Activated CD8-positive, alpha-beta T cell treated with anti-CD3 and anti-CD28 coated beads, Interleukin-2, amount 10 ng/mL, durations not matched to agents 7 days and 5 days (primary cell): ENCODE measurements around the gene HOXA3. TPM values are rescaled to one million over a fixed set of nuclear protein-coding genes. Genes with fewer than 3 reads are reported as not detected.

Source experiments
- ATAC-seq: fragments of 150-1000 bp; cut with Tn5 transposase; one replicate; pipeline ENCODE4 v1.10.0; 2021; ENCODE audit warnings: moderate library complexity
- CTCF ChIA-PET: fragments of 350-600 bp; sonication (Branson Sonifier 250); formaldehyde crosslinking; loops from one replicate; lab custom pipeline; 2021; ENCODE audit warnings: antibody characterized with exemption; lab: Charles Lee
- POLR2A ChIA-PET: fragments of 350-600 bp; sonication (Branson Sonifier 250); formaldehyde crosslinking; loops from one replicate; lab custom pipeline; 2021; ENCODE audit warnings: antibody characterized with exemption; lab: Charles Lee
- DNase-seq: peaks from one replicate; pipeline ENCODE4 v3.0.0-alpha.2; 2020
- H3K27ac Mint-ChIP-seq: one replicate; pipeline ENCODE4 v1.8.0; 2021; ENCODE audit warnings: mild to moderate bottlenecking, mixed read lengths
- H3K27me3 Mint-ChIP-seq: one replicate; pipeline ENCODE4 v1.8.0; 2021; ENCODE audit warnings: low read depth, mixed read lengths
- H3K36me3 Mint-ChIP-seq: one replicate; pipeline ENCODE4 v1.8.0; 2021; ENCODE audit warnings: low read depth, mixed read lengths
- H3K4me1 Mint-ChIP-seq: one replicate; pipeline ENCODE4 v1.8.0; 2021; ENCODE audit warnings: low read depth, mixed read lengths
- H3K4me3 Mint-ChIP-seq: one replicate; pipeline ENCODE4 v1.8.0; 2021; ENCODE audit warnings: mild to moderate bottlenecking, mixed read lengths
- H3K9me3 Mint-ChIP-seq: one replicate; pipeline ENCODE4 v1.8.0; 2022; ENCODE audit warnings: mixed read lengths; ENCODE audit not compliant: insufficient read depth
- total RNA-seq, 2 experiments: library from RNA; stranded (reverse); gene quantifications; one replicate each; pipeline ENCODE4 v1.2.3, GENCODE V29; 2021

HOXA3 gene
- total RNA-seq, 2 experiments from 2014 or later, result not detected

DNA sequence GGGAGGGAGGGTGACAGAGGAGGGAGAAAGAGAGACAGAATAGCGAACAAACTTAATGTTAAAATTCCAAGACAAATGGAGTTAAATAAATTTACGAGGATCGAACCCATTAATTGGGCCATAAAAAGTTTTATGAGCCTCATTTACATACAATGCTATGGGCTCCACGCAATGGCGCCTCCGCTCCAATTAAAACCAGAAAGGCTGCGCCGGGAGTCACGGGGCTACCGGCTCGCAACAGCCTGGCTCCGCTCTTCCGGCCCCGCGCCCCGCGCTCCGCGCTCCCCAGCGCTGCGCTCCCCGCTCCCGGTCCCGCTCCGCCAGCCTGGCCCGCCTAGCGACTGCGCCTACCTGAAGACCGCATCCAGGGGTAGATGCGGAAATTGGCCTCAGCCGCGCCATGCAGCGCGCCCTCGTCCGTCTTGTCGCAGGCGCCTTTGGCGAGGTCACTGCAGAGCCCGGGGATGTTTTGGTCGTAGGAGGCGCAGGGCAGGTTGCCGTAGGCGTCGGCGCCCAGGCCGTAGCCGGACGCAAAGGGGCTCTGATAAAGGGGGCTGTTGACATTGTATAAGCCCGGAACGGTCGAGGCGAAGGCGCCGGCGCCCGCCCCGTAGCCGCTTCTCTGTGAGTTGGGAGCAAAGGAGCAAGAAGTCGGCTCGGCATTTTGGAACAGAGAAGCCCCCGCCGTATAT is 3.6 kb upstream of the HOXA3 start:
- ATAC-seq (no peak), DNase-seq (no peak)
- Mint-ChIP-seq H3K36me3 (peaks cover 10% of the 10 kb centered on the region), H3K27ac (peak overlapping the region; percentile 69), H3K4me1 (peaks cover 35% of the 10 kb centered on the region), H3K27me3 (peaks cover 89% of the 10 kb centered on the region), H3K4me3 (peak overlapping the region; percentile 49), H3K9me3 (no peaks in the 10 kb centered on the region)
- ChIA-PET CTCF (no interaction called here), POLR2A (interaction anchor here (0.6 kb wide), 1 partner anchor 587 kb away, joined by 3 read pairs; no protein-coding TSS in a partner anchor)

- H3K4me1 Mint-ChIP-seq, result peaks cover 42% of the 10 kb centered on the region
Observed at GRCh38 chr7:27154901-27155815, 2.8 kb upstream of the HOXA3 start.

DNA sequence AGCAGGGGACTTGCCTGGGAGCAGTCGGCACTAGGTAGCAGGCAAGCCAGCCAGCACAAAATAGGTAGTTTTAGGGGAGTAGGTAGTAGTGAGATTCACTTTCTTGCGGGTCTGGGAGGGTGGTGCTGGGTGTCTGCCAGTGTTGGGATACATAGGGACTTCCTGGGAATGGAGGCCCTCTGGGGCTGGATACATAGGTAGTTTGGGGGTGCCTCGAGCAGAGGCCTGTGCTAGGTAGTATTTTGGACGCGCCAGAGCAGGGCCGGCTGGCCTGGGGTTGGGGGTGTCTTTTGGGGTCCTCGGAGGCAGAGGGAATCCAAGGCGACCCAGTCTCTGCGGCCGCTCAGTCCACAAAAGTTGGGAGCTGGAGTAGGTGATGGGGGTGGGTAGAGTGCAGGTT is 2.0 kb upstream of the HOXA3 start:
- Mint-ChIP-seq H3K4me1 (peaks cover 40% of the 10 kb centered on the region), H3K4me3 (no peak overlapping the region), H3K9me3 (no peaks in the 10 kb centered on the region), H3K27me3 (peaks cover 90% of the 10 kb centered on the region), H3K27ac (peak overlapping the region; percentile 44), H3K36me3 (peaks cover 10% of the 10 kb centered on the region)
- no peak for ATAC-seq
- CTCF ChIA-PET, result interaction anchor here (0.9 kb wide), 1 partner anchor 41 kb away, joined by 3 read pairs; no protein-coding TSS in a partner anchor
- POLR2A ChIA-PET, result no interaction called here
- no peak for DNase-seq

More at GRCh38 chr7:27154901-27155815, 2.8 kb upstream of the HOXA3 start:
- Mint-ChIP-seq H3K27me3 (peaks cover 92% of the 10 kb centered on the region), H3K27ac (peak overlapping the region; percentile 69), H3K36me3 (peaks cover 10% of the 10 kb centered on the region), H3K4me3 (peak overlapping the region; percentile 49), H3K9me3 (no peaks in the 10 kb centered on the region)
- no peak for DNase-seq
- ChIA-PET CTCF (interaction anchor here (0.9 kb wide), 1 partner anchor 41 kb away, joined by 3 read pairs; no protein-coding TSS in a partner anchor), POLR2A (interaction anchor here (0.6 kb wide), 1 partner anchor 588 kb away, joined by 3 read pairs; no protein-coding TSS in a partner anchor)
- ATAC-seq, result no peak

DNA sequence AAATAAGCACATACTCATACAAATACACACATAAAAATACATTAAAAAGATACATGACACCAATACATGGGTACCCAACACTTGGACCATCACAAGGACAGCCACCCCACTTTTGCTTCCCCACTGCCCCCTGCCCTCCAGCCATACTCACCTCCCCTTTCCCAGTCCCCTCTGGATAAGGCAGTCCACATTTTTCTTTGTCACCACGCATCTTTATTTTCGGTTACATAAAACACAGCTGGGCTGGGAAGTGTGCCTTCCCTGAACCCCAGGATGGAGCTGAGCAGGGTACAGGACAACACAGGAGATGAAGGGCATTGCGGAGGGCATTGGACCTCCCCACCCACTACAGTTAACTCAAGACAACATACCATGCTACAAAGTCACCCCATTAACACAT is 1.1 kb upstream of the HOXA3 start:
- ChIA-PET POLR2A (no interaction called here), CTCF (no interaction called here)
- Mint-ChIP-seq H3K36me3 (peaks cover 8% of the 10 kb centered on the region), H3K27me3 (peaks cover 89% of the 10 kb centered on the region), H3K4me3 (no peak overlapping the region), H3K4me1 (peaks cover 41% of the 10 kb centered on the region), H3K9me3 (no peaks in the 10 kb centered on the region), H3K27ac (peak overlapping the region; percentile 18)
- ATAC-seq, result no peak
- DNase-seq, result no peak

- ATAC-seq, result no peak
- POLR2A ChIA-PET, result no interaction called here
- Mint-ChIP-seq H3K27ac (no peak overlapping the region), H3K9me3 (no peaks in the 10 kb centered on the region), H3K4me3 (no peak overlapping the region), H3K36me3 (peaks cover 6% of the 10 kb centered on the region), H3K27me3 (peaks cover 89% of the 10 kb centered on the region), H3K4me1 (peaks cover 44% of the 10 kb centered on the region)
- CTCF ChIA-PET, result interaction anchor here (1.1 kb wide), 1 partner anchor 9 kb away, joined by 4 read pairs; no protein-coding TSS in a partner anchor
- no peak for DNase-seq
Observed at GRCh38 chr7:27152816-27153442, 546 bp upstream of the HOXA3 start.

- ATAC-seq (peak; percentile 7), DNase-seq (no peak)
- Mint-ChIP-seq H3K4me3 (peak overlapping the region; percentile 56), H3K27ac (no peak overlapping the region), H3K27me3 (peaks cover 90% of the 10 kb centered on the region), H3K9me3 (no peaks in the 10 kb centered on the region), H3K36me3 (peaks cover 6% of the 10 kb centered on the region), H3K4me1 (peaks cover 41% of the 10 kb centered on the region)
- CTCF ChIA-PET, result interaction anchor here (0.7 to 2.5 kb wide), 11 partner anchors 10 to 469 kb away, joined by 3 to 13 read pairs (median 4); partner anchors contain the start of gene HOXA4
- POLR2A ChIA-PET, result no interaction called here
Observed at GRCh38 chr7:27151341-27151930, 947 bp downstream of the HOXA3 start.

DNA sequence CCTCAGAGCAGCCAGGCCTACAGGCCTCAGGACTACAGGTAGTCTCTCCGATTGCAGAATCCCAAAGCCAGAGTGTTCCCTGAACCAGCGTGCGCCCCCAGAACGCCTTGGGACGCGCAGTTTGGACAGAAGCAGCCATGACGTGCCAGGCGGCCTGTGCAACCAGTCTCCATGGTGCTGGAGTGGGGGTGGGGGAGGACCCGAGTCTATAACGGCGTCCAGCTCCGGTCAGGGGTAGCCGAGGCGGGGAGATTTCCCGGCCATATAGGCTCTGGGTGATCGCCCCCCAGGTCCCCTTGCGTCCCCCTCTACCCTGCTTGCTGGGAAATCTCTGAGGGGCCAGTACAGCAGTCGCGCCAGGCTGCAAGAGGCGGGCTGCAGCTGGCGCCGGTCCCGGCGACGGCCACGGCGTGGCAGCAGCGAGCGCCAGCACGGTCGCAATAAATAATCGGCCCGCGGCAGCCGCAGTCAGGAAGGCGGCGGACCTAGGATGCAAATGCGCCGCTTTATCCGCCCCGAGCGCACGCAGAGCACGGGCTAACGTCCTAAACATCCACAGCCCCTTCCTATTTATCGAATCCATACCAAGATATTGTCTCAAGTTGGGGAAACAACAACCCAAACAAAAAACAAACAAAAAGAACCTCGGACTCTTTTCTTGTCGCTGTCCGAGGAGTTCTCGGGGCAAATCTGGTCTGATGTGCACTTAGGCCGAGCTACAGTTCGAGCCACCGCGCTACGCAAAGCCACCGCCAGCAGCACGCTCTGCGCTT is 1.6 kb downstream of the HOXA3 start:
- Mint-ChIP-seq H3K36me3 (peaks cover 6% of the 10 kb centered on the region), H3K27me3 (peaks cover 90% of the 10 kb centered on the region), H3K4me3 (peak overlapping the region; percentile 56), H3K4me1 (peaks cover 36% of the 10 kb centered on the region), H3K27ac (no peak overlapping the region), H3K9me3 (no peaks in the 10 kb centered on the region)
- peak; percentile 76 for ATAC-seq
- CTCF ChIA-PET, result interaction anchor here (0.7 to 2.5 kb wide), 15 partner anchors 9 to 469 kb away, joined by 3 to 13 read pairs (median 4); partner anchors contain the start of gene HOXA4
- POLR2A ChIA-PET, result interaction anchor here (0.5 kb wide), 1 partner anchor 1057 kb away, joined by 4 read pairs; no protein-coding TSS in a partner anchor
- DNase-seq, result peak; percentile 67

GRCh38 chr7:27149842-27150567 is 2.4 kb downstream of the HOXA3 start:
- Mint-ChIP-seq H3K4me1 (peaks cover 33% of the 10 kb centered on the region), H3K4me3 (peak overlapping the region; percentile 56), H3K9me3 (no peaks in the 10 kb centered on the region), H3K36me3 (peaks cover 3% of the 10 kb centered on the region), H3K27ac (no peak overlapping the region), H3K27me3 (peaks cover 84% of the 10 kb centered on the region)
- DNase-seq (no peak), ATAC-seq (no peak)
- ChIA-PET CTCF (interaction anchor here (0.6 to 2.5 kb wide), 17 partner anchors 9 to 1302 kb away, joined by 3 to 13 read pairs (median 4); partner anchors contain the start of gene HOXA4), POLR2A (no interaction called here)

GRCh38 chr7:27148756-27149641 is 3.4 kb downstream of the HOXA3 start:
- peaks cover 28% of the 10 kb centered on the region for H3K4me1 Mint-ChIP-seq
- ChIA-PET POLR2A (no interaction called here), CTCF (interaction anchor here (0.6 to 2.5 kb wide), 9 partner anchors 10 to 1301 kb away, joined by 3 to 13 read pairs (median 5); no protein-coding TSS in a partner anchor)
- no peaks in the 10 kb centered on the region for H3K9me3 Mint-ChIP-seq
- no peak for ATAC-seq
- no peak for DNase-seq
- H3K27me3 Mint-ChIP-seq, result peaks cover 75% of the 10 kb centered on the region
- no peak overlapping the region for H3K4me3 Mint-ChIP-seq
- H3K36me3 Mint-ChIP-seq, result no peaks in the 10 kb centered on the region
- no peak overlapping the region for H3K27ac Mint-ChIP-seq
